ENCODE data around the gene SPTBN1. TPM values are rescaled to one million over a fixed set of nuclear protein-coding genes. Genes with fewer than 3 reads are reported as not detected.

Gene SPTBN1
- total and polyA plus RNA-seq, 2 donors (not counting 3 experiments of a cell fraction or from before 2014, with no cell fraction given) = 63.3 to 320 TPM

GRCh38 chr2:54687595-54688152 is 231.5 kb downstream of the SPTBN1 start:
- Histone ChIP-seq H3K27me3 (ENCODE audit: control insufficient read depth in 2 of 2, insufficient read depth in 2 of 2, low read length in 2 of 2) (peaks cover 3 to 4% of the 10 kb centered on the region in 2 experiments), H3K9me3 (replicated peaks; ENCODE audit: control insufficient read depth, insufficient read depth, low read length) (no peaks in the 10 kb centered on the region), H3K9me1 (replicated peaks; ENCODE audit: control insufficient read depth, extremely low read depth, insufficient read depth, low read length) (no peaks in the 10 kb centered on the region), H3K36me3 (ENCODE audit: control insufficient read depth in 2 of 2, extremely low read depth in 1 of 2, insufficient read depth in 2 of 2, low read length in 2 of 2) (no peaks in the 10 kb centered on the region), H3K79me2 (ENCODE audit: control insufficient read depth, insufficient read depth, low read length) (no peaks in the 10 kb centered on the region), H4K20me1 (replicated peaks; ENCODE audit: control insufficient read depth, extremely low read depth, insufficient read depth, low read length) (no peaks in the 10 kb centered on the region), H2AFZ (ENCODE audit: low read depth, low read length) (no peak overlapping the region), H3K9ac (replicated peaks; ENCODE audit: extremely low read depth, insufficient read depth, low read length) (no peak overlapping the region), H3K4me3 (replicated peaks in 1 of 3; ENCODE audit: insufficient read depth in 1 of 3, low read depth in 1 of 3, low read length in 3 of 3) (no peak overlapping the region), H3K4me2 (ENCODE audit: insufficient read depth, low read length) (no peak overlapping the region), H3K27ac (ENCODE audit: insufficient read depth, low read depth, low read length) (no peak overlapping the region), H3K4me1 (ENCODE audit: control insufficient read depth, extremely low read depth, insufficient read depth, low read length) (no peaks in the 10 kb centered on the region)
- dilution Hi-C loops (cut with MboI; ENCODE audit: extremely low pct_ligation_motif_present, low sequenced_read_pairs) = no loop called here
- POLR2A ChIA-PET = no interaction called here
- no TSS peak for BruUV-seq (replicated peaks)
- CTCF ChIA-PET = interaction anchor here (6.5 kb wide), 1 partner anchor 21 kb away, joined by 33 read pairs; no protein-coding TSS in a partner anchor
- no peak for TF ChIP-seq POLR2A (IDR thresholded peaks at IDR 0.05; ENCODE audit: low read depth, low read length)
- TF ChIP-seq, protein P1, sequence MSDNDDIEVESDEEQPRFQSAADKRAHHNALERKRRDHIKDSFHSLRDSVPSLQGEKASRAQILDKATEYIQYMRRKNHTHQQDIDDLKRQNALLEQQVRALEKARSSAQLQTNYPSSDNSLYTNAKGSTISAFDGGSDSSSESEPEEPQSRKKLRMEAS (IDR thresholded peaks at IDR 0.05; ENCODE audit: insufficient read depth, insufficient read length) = no peak
- no peak for TF ChIP-seq EZH2 (IDR thresholded peaks at IDR 0.05; ENCODE audit: borderline replicate concordance, low read depth, low read length, severe bottlenecking)
- no peak for TF ChIP-seq POLR2AphosphoS5 (IDR thresholded peaks at IDR 0.05; ENCODE audit: insufficient read depth, low read depth, low read length)
- no peak for TF ChIP-seq FOS (IDR thresholded peaks at IDR 0.05; ENCODE audit: borderline replicate concordance, insufficient read depth, low read length)
- no peak for TF ChIP-seq GATA2 (IDR thresholded peaks at IDR 0.05; ENCODE audit: insufficient read depth, insufficient read length, low read depth, low read length)
- TF ChIP-seq, protein P2, sequence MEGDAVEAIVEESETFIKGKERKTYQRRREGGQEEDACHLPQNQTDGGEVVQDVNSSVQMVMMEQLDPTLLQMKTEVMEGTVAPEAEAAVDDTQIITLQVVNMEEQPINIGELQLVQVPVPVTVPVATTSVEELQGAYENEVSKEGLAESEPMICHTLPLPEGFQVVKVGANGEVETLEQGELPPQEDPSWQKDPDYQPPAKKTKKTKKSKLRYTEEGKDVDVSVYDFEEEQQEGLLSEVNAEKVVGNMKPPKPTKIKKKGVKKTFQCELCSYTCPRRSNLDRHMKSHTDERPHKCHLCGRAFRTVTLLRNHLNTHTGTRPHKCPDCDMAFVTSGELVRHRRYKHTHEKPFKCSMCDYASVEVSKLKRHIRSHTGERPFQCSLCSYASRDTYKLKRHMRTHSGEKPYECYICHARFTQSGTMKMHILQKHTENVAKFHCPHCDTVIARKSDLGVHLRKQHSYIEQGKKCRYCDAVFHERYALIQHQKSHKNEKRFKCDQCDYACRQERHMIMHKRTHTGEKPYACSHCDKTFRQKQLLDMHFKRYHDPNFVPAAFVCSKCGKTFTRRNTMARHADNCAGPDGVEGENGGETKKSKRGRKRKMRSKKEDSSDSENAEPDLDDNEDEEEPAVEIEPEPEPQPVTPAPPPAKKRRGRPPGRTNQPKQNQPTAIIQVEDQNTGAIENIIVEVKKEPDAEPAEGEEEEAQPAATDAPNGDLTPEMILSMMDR (IDR thresholded peaks at IDR 0.05; ENCODE audit: extremely low read depth in 1 of 2, insufficient read depth in 1 of 2, low read depth in 1 of 2, low read length in 2 of 2) = no peak
- no peak for TF ChIP-seq MYC (IDR thresholded peaks at IDR 0.05; ENCODE audit: low read depth, low read length)
- no peak for TF ChIP-seq JUN (IDR thresholded peaks at IDR 0.05; ENCODE audit: borderline replicate concordance, insufficient read depth, insufficient read length, low read depth)
- DNase-seq (ENCODE audit: low read depth, low spot score) = no peak
- FAIRE-seq = no peak
- intact Hi-C loops (cut with micrococcal nuclease) = no loop called here
